Activated CD8-positive, alpha-beta memory T cell treated with anti-CD3 and anti-CD28 coated beads, Interleukin-2, amount 10 ng/mL, durations not matched to agents 7 days and 5 days (primary cell): ENCODE measurements around the gene PNPLA1. TPM values are rescaled to one million over a fixed set of nuclear protein-coding genes. Genes with fewer than 3 reads are reported as not detected.

Source experiments
- ATAC-seq: fragments of 150-1000 bp; cut with Tn5 transposase; one replicate; pipeline ENCODE4 v1.10.0; 2021; ENCODE audit warnings: moderate library complexity
- CTCF ChIA-PET: fragments of 350-600 bp; sonication (Branson Sonifier 250); formaldehyde crosslinking; loops from one replicate; lab custom pipeline; 2021; ENCODE audit warnings: antibody characterized with exemption; lab: Charles Lee
- DNase-seq: peaks from one replicate; pipeline ENCODE4 v3.0.0-alpha.2; 2020
- H3K27ac Mint-ChIP-seq: one replicate; pipeline ENCODE4 v1.8.0; 2021; ENCODE audit warnings: mild to moderate bottlenecking, mixed read lengths
- H3K27me3 Mint-ChIP-seq: one replicate; pipeline ENCODE4 v1.8.0; 2021; ENCODE audit warnings: mixed read lengths
- H3K36me3 Mint-ChIP-seq: one replicate; pipeline ENCODE4 v1.8.0; 2021; ENCODE audit warnings: mild to moderate bottlenecking, mixed read lengths
- H3K4me1 Mint-ChIP-seq: one replicate; pipeline ENCODE4 v1.8.0; 2021; ENCODE audit warnings: mixed read lengths
- H3K4me3 Mint-ChIP-seq: one replicate; pipeline ENCODE4 v1.8.0; 2021; ENCODE audit warnings: mild to moderate bottlenecking, moderate library complexity, mixed read lengths
- H3K9me3 Mint-ChIP-seq: one replicate; pipeline ENCODE4 v1.8.0; 2022; ENCODE audit warnings: low read depth, mixed read lengths
- total RNA-seq, 2 experiments: library from RNA; stranded (reverse); gene quantifications; one replicate each; pipeline ENCODE4 v1.2.3, GENCODE V29; 2021

Gene PNPLA1
- total RNA-seq, 2 experiments from 2014 or later: not detected

DNA sequence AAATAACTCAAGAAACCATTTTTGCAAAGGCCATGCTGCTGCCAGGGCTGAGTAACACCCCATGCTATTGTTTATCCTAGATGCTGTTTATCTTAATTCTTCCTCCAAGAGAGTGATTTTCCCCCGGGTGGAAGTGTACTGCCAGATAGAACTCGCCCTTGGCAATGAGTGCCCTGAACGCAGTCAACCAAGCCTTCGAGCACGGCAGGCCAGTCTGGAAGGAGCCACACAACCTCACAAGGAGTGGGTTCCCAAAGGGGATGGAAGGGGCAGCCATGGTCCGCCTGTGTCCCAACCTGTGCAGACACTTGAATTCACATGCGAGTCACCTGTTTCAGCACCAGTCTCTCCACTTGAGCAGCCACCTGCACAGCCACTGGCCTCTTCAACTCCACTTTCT lies 31.9 kb downstream of the PNPLA1 start:
- ATAC-seq (no peak), DNase-seq (no peak)
- peaks cover 34% of the 10 kb centered on the region for H3K27me3 Mint-ChIP-seq
- CTCF ChIA-PET: interaction anchor here (0.5 to 2.7 kb wide), 51 partner anchors 9 to 1632 kb away, joined by 3 to 40 read pairs (median 4); partner anchors contain the start of gene MAPK14
- H3K4me3 Mint-ChIP-seq: no peak overlapping the region
- no peak overlapping the region for H3K27ac Mint-ChIP-seq
- no peaks in the 10 kb centered on the region for H3K36me3 Mint-ChIP-seq
- H3K4me1 Mint-ChIP-seq: no peaks in the 10 kb centered on the region
- H3K9me3 Mint-ChIP-seq: no peaks in the 10 kb centered on the region

DNA sequence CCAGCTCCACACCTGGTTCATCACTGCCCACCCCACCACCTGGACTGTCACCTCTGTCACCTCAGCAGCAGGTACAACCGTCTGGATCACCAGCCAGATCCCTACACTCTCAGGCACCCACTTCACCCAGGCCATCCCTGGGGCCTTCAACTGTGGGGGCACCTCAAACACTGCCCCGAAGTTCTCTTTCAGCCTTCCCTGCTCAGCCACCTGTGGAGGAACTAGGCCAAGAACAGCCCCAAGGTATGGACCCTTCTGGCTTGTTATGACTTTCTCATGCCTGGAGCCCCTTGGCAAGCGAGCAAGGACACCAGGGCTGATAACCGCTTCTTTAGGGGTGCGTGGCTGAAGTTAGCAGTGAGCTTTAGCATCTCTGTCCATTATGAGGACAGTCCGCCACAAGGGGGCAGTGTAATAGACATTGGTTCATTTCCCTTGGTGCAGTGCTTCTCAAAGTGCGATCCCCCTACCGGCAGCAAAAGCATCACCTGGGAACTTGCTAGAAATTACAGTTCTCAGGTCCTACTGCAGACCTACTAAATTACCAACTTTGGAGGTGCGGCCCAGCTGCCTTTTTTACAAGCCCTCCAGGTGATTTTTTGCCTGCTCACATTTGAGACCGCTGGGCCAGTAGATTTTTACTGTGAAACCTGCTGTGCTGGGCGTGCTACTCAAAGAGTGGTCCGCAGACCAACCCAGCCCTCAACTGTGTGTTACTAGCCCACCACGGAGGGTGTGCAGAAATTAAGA lies 32.5 kb downstream of the PNPLA1 start:
- ATAC-seq (peak; percentile 98), DNase-seq (peak; percentile 95)
- Mint-ChIP-seq H3K4me3 (no peak overlapping the region), H3K4me1 (no peaks in the 10 kb centered on the region), H3K9me3 (no peaks in the 10 kb centered on the region), H3K27me3 (peaks cover 30% of the 10 kb centered on the region), H3K27ac (no peak overlapping the region), H3K36me3 (no peaks in the 10 kb centered on the region)
- CTCF ChIA-PET: interaction anchor here (0.5 to 2.7 kb wide), 51 partner anchors 8 to 1631 kb away, joined by 3 to 40 read pairs (median 4); partner anchors contain the start of gene MAPK14

DNA sequence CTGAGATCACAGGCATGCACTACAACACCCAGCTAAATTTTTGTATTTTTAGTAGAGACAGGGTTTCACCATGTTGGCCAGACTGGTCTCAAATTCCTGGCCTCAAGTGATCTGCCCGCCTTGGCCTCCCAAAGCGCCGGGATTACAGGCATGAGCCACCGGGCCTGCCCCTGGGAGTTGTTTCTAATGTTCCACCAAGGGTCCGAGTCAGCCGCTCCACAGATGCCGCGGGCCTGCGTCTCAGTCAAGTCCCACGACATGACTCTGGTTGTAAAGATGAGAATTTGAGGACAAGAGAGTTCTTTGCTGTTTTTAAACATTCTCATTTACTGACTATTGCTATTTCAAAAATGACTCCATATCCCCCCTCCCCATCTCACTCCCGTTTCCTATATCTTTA lies 36.0 kb downstream of the PNPLA1 start:
- ATAC-seq: no peak
- Mint-ChIP-seq H3K27me3 (peaks cover 10% of the 10 kb centered on the region), H3K4me3 (no peak overlapping the region)

DNA sequence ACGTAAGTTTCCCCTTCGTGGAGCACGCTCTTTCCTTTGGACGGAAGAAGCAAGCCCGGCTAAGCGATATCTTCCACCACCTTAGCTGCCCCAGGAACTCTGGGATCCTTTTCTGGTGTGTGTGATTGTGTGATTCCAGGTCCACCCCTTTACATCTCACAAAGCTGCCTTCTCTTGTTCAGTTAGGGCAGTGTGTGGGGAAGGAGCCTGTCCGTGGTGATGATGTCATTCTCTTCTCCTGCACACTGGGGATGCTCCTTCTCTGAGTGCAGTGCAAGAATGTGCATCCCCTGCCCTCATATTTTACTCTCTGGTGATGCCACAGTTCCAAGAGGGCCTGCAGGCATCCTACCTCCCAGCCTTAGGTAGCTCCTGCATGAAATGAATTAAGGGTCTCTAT lies 36.5 kb downstream of the PNPLA1 start:
- DNase-seq: no peak
- no peaks in the 10 kb centered on the region for H3K9me3 Mint-ChIP-seq

More for the DNA sequence above, 36.0 kb downstream of the PNPLA1 start:
- CTCF ChIA-PET: interaction anchor here (0.7 to 1.8 kb wide), 9 partner anchors 12 to 1252 kb away, joined by 3 to 5 read pairs (median 3); partner anchors contain the start of gene MAPK14
- no peaks in the 10 kb centered on the region for H3K36me3 Mint-ChIP-seq
- no peaks in the 10 kb centered on the region for H3K9me3 Mint-ChIP-seq
- no peak overlapping the region for H3K27ac Mint-ChIP-seq
- DNase-seq: no peak
- H3K4me1 Mint-ChIP-seq: peaks cover 8% of the 10 kb centered on the region

DNA sequence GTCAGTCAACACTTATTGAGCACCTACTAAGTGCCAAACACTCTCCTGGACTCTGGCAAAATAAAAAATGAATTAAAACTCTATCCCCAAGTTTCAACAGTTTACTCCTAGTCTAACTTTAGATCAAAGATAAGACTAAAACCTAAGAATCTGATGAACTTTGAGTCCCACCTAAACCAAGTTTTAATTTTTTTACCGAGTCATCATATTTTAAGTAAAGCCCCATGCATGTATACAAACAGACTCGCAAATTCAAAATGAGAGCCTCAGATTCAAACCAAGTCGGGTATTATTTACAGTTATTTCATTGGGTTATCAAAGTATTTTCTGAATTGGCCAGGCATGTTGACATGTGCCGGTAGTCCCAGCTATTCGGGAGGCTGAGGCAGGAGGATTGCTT lies 38.7 kb downstream of the PNPLA1 start:
- H3K27ac Mint-ChIP-seq: no peak overlapping the region
- H3K4me1 Mint-ChIP-seq: peaks cover 8% of the 10 kb centered on the region
- CTCF ChIA-PET: interaction anchor here (1.7 kb wide), 1 partner anchor 32 kb away, joined by 8 read pairs; no protein-coding TSS in a partner anchor
- no peak for DNase-seq
- H3K9me3 Mint-ChIP-seq: no peaks in the 10 kb centered on the region
- peaks cover 8% of the 10 kb centered on the region for H3K27me3 Mint-ChIP-seq
- H3K36me3 Mint-ChIP-seq: no peaks in the 10 kb centered on the region
- no peak overlapping the region for H3K4me3 Mint-ChIP-seq
- no peak for ATAC-seq

More for the DNA sequence above, 36.5 kb downstream of the PNPLA1 start:
- no peaks in the 10 kb centered on the region for H3K36me3 Mint-ChIP-seq
- CTCF ChIA-PET: interaction anchor here (0.9 to 1.3 kb wide), 4 partner anchors 35 to 453 kb away, joined by 3 to 5 read pairs (median 3); partner anchors contain the start of gene MAPK14
- no peak overlapping the region for H3K27ac Mint-ChIP-seq
- peaks cover 10% of the 10 kb centered on the region for H3K27me3 Mint-ChIP-seq
- no peak overlapping the region for H3K4me3 Mint-ChIP-seq
- ATAC-seq: no peak
- peaks cover 8% of the 10 kb centered on the region for H3K4me1 Mint-ChIP-seq

DNA sequence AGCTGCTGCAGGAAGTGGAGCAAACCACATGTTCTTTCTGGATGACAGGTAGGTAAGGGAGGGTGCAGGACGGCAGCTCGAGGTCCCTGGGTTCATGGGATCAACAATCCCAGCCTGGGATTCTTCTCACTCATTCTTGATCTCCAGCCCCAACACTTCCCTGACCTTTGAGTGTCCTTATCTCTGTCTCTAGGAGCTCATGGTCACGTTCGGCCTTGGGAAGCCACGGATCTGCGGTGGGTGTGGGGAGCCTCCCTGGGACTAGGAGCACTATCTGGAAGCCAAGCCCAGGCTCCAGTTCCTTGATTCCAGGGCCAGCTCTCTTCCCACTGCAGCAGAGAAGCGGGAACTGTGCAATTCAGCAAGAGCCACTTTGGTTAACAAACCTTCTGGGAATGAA lies 39.3 kb downstream of the PNPLA1 start:
- Mint-ChIP-seq H3K27me3 (peaks cover 8% of the 10 kb centered on the region), H3K36me3 (no peaks in the 10 kb centered on the region), H3K27ac (no peak overlapping the region), H3K9me3 (no peaks in the 10 kb centered on the region), H3K4me1 (peaks cover 8% of the 10 kb centered on the region), H3K4me3 (no peak overlapping the region)
- ATAC-seq (no peak), DNase-seq (no peak)
- CTCF ChIA-PET: interaction anchor here (1.7 kb wide), 1 partner anchor 32 kb away, joined by 8 read pairs; no protein-coding TSS in a partner anchor

DNA sequence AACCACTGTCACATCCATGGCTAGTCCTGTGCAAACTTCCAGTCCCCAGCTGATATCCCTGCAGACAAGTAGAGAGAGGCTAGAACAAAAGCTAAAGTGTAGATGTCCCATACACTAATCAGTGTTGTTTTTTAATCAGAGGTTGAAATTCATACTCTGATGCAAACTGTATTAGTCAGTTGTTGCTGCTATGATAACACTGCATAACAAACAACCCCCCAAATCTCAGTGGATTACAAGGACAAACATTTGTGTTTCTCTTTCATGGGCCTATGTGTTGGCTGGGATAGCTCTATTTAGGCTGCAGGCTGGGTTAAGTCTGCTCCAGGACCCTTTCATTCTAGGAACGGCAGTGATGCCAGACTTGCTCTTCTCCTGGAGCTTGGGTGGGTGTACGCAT lies 40.0 kb downstream of the PNPLA1 start:
- ATAC-seq: no peak
- no peak for DNase-seq
- H3K27me3 Mint-ChIP-seq: peaks cover 8% of the 10 kb centered on the region
- H3K36me3 Mint-ChIP-seq: no peaks in the 10 kb centered on the region
- no peak overlapping the region for H3K27ac Mint-ChIP-seq
- no peak overlapping the region for H3K4me3 Mint-ChIP-seq
- CTCF ChIA-PET: interaction anchor here (1.1 to 1.7 kb wide), 3 partner anchors 7 to 282 kb away, joined by 3 to 8 read pairs (median 6); partner anchors contain the start of gene MAPK14
- H3K4me1 Mint-ChIP-seq: peaks cover 8% of the 10 kb centered on the region
- H3K9me3 Mint-ChIP-seq: no peaks in the 10 kb centered on the region

DNA sequence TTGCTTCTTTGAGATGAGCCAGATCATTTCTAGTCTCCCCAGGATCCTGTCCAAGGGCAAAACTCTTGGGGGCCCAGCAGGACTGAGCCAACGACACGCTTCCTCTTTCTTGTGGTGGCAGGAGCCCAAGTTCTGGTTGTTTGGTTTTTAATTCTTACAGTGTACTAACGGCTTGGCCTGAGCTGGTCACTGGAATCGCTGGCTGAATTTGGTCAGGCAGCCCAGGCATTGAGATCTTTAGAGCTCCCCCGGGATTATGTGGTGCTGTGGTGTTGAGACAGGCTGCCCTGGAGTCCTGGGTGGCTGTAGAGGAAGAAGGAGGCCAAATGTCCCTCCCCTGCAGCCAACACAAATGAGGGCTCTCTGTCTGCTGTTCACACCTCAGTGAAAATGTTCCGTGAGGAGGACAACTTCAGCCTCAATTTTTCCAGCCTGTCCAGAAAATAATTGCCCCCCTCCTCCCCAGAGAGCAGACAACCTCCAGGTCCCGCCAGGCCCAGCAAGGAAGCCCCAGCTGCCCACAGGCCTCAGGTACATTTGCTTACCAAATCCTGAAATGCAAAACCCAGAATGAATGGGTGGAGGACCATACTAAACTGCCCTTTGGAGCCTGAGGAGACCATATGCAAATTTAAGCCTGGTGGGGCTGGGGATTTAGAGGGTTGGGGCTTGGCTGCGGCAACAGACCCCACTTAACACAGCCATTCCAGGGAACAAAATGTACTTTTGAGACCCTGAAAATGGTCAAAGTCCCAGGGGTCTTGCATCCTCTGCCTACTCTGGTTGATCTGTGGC lies 43.2 kb downstream of the PNPLA1 start:
- H3K36me3 Mint-ChIP-seq: no peaks in the 10 kb centered on the region
- H3K9me3 Mint-ChIP-seq: no peaks in the 10 kb centered on the region
- DNase-seq (no peak), ATAC-seq (no peak)
- peaks cover 8% of the 10 kb centered on the region for H3K4me1 Mint-ChIP-seq
- CTCF ChIA-PET: interaction anchor here (1.0 to 1.9 kb wide), 2 partner anchors 11 to 28 kb away, joined by 4 to 5 read pairs; no protein-coding TSS in a partner anchor
- peaks cover 20% of the 10 kb centered on the region for H3K27me3 Mint-ChIP-seq
- no peak overlapping the region for H3K4me3 Mint-ChIP-seq
- no peak overlapping the region for H3K27ac Mint-ChIP-seq

DNA sequence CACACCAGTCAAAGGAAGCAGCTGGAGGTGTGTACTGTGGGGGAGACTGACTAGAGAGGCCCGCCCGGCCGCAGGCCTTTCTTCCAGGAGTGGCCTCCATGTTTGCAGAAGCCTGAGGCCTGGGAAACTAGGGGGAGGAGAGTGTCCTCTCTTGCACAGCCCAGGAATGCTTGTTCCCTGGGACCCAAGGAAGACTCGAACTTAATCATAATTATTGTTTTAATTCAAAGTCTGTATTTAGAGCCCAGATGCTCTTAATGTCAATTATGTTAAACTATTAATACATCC lies 43.7 kb downstream of the PNPLA1 start:
- ATAC-seq (no peak), DNase-seq (no peak)
- H3K36me3 Mint-ChIP-seq: no peaks in the 10 kb centered on the region
- CTCF ChIA-PET: interaction anchor here (1.9 kb wide), 1 partner anchor 12 kb away, joined by 4 read pairs; no protein-coding TSS in a partner anchor
- no peak overlapping the region for H3K27ac Mint-ChIP-seq
- peaks cover 7% of the 10 kb centered on the region for H3K4me1 Mint-ChIP-seq
- no peak overlapping the region for H3K4me3 Mint-ChIP-seq
- H3K27me3 Mint-ChIP-seq: peaks cover 22% of the 10 kb centered on the region
- H3K9me3 Mint-ChIP-seq: no peaks in the 10 kb centered on the region

DNA sequence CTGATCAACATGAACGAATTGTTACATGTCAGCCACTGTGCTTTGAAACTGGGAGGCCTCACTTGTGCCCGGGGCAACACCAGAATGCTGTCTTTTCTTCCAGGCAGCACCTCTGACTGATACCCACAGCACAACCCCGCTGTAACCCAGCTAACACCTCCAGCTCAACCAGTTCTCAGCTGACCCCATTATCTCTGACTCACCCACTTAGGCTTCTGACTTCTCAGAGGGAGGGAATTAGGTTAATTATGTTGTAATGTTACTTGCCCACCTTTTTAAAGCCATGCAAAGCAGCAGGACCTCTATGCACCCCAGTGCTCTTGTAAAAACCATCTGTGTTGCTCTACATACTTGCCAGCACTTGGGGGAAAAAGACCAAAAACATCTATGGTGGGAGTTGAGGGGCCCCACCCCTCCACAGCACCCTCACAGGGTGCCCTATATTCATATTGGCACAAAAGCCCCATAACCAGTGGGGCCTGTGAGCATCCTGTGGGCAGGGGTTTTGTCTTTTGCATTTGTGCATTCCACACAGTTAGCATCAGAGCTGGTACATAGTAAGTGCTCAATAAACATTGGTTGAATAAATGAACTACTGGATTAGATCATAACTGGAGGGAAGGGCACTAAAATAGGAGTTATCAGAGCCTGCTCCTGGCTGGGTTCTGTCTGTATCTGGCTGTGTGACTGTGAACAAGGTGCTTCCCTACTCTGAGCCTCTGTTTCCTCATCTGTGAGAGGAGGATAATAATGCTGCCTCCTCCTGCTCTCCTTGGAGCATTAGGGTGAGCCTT lies 44.6 kb downstream of the PNPLA1 start:
- H3K4me3 Mint-ChIP-seq: no peak overlapping the region
- no peaks in the 10 kb centered on the region for H3K36me3 Mint-ChIP-seq
- no peaks in the 10 kb centered on the region for H3K4me1 Mint-ChIP-seq
- CTCF ChIA-PET: interaction anchor here (1.9 kb wide), 1 partner anchor 12 kb away, joined by 4 read pairs; no protein-coding TSS in a partner anchor
- no peaks in the 10 kb centered on the region for H3K9me3 Mint-ChIP-seq
- H3K27me3 Mint-ChIP-seq: peaks cover 27% of the 10 kb centered on the region
- DNase-seq (no peak), ATAC-seq (no peak)
- H3K27ac Mint-ChIP-seq: no peak overlapping the region

DNA sequence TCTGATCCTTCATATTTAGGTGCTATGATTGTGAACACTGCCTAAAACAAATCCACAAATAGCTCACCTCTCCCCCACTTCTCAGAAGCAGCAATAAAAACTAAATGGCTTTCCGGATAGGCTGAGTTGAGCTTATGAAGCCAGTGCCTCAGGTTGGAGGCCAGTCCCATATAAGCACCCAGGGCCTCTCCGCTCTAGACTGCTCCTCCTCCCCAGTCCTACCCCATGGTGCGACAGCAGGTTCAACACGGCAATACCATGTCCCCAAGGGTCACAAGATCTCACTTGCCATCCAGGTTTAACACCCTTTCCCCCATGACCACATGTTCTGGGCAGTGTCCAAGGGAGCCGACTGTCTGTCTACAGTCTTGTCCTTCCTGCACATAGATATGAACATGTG lies 46.1 kb downstream of the PNPLA1 start:
- ATAC-seq: no peak
- H3K27me3 Mint-ChIP-seq: peaks cover 25% of the 10 kb centered on the region

DNA sequence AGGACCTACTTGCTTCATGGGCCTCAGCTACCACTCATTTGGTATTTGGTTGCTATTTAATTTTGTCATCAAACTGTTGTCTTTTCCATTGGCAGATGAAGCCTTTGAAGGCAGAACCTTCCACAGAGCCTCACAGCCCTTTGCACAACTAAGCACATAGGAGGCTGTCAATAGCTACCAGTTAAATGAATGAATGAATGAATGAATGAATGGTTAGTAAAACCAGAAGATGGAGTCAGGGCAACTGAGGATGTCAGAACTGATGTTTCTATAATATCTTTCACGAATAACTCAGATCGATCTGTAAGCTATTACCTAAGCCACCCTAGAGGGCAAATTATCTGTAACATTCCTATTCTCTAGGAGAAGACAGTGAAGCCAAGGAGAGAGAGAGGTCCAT lies 47.8 kb downstream of the PNPLA1 start:
- ATAC-seq: no peak
- CTCF ChIA-PET: interaction anchor here (1.0 to 2.4 kb wide), 2 partner anchors 12 to 15 kb away, joined by 3 to 8 read pairs; no protein-coding TSS in a partner anchor
- H3K9me3 Mint-ChIP-seq: no peaks in the 10 kb centered on the region
- no peak overlapping the region for H3K27ac Mint-ChIP-seq
- no peak overlapping the region for H3K4me3 Mint-ChIP-seq
- H3K36me3 Mint-ChIP-seq: no peaks in the 10 kb centered on the region
- peaks cover 25% of the 10 kb centered on the region for H3K27me3 Mint-ChIP-seq
- DNase-seq: no peak
- no peaks in the 10 kb centered on the region for H3K4me1 Mint-ChIP-seq

More for the DNA sequence above, 46.1 kb downstream of the PNPLA1 start:
- H3K9me3 Mint-ChIP-seq: no peaks in the 10 kb centered on the region
- H3K4me3 Mint-ChIP-seq: no peak overlapping the region
- H3K4me1 Mint-ChIP-seq: no peaks in the 10 kb centered on the region
- no peak for DNase-seq
- CTCF ChIA-PET: interaction anchor here (1.0 to 1.1 kb wide), 2 partner anchors 13 to 14 kb away, joined by 3 to 6 read pairs; no protein-coding TSS in a partner anchor
- no peak overlapping the region for H3K27ac Mint-ChIP-seq
- no peaks in the 10 kb centered on the region for H3K36me3 Mint-ChIP-seq
